Stomach (tissue), 4 donors: ENCODE data around the gene GTPBP10.

Experiments used
- POLR2A ChIP-seq, 4 donors: fragments of 450-650 bp; IDR thresholded peaks; one replicate each; pipeline ENCODE4 v1.6.1; 2016; ENCODE audit warnings: antibody characterized with exemption in 4 of 4, control low read depth in 2 of 4, mild to moderate bottlenecking in 1 of 4, moderate library complexity in 1 of 4
- POLR2AphosphoS5 ChIP-seq, 3 donors: sonication (generic); formaldehyde crosslinking; IDR thresholded peaks; one replicate each; pipeline ENCODE4 v1.6.1; 2016; ENCODE audit warnings: antibody characterized with exemption in 3 of 3
- TF ChIP-seq, protein P1 (sequence below), 7 experiments: fragments of 450-650 bp in 4 of 7; fragments of 200-600 bp in 3 of 7; sonication (generic) in 3 of 7; IDR thresholded peaks; one replicate each; pipeline ENCODE4 v1.5.1; 2016 to 2019; ENCODE audit warnings: antibody characterized with exemption in 7 of 7, control low read depth in 2 of 7, mild to moderate bottlenecking in 1 of 7

DNA sequence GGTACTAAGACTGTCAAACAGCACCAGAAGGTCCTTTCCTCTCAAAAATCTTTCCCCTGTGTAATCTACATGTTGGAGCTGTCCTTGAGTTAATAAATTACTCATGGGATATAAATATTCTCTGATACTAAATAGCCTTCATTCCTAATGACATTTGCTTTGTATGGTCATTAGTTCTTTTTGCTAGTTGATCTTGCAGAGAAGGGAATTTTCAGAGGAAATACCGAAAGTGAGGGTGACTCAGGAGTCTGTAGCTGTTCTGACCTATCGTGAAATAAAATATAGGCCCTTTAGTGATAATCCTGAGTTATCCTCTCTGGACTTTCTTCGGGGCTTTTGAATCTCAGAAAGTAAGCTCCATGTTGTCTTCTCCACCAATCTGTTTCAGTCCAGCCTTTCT is 37.3 kb downstream of the GTPBP10 start:
- TF ChIP-seq, protein P1, sequence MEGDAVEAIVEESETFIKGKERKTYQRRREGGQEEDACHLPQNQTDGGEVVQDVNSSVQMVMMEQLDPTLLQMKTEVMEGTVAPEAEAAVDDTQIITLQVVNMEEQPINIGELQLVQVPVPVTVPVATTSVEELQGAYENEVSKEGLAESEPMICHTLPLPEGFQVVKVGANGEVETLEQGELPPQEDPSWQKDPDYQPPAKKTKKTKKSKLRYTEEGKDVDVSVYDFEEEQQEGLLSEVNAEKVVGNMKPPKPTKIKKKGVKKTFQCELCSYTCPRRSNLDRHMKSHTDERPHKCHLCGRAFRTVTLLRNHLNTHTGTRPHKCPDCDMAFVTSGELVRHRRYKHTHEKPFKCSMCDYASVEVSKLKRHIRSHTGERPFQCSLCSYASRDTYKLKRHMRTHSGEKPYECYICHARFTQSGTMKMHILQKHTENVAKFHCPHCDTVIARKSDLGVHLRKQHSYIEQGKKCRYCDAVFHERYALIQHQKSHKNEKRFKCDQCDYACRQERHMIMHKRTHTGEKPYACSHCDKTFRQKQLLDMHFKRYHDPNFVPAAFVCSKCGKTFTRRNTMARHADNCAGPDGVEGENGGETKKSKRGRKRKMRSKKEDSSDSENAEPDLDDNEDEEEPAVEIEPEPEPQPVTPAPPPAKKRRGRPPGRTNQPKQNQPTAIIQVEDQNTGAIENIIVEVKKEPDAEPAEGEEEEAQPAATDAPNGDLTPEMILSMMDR (IDR thresholded peaks at IDR 0.05): no peak
- TF ChIP-seq POLR2A (IDR thresholded peaks at IDR 0.05): no peak
- TF ChIP-seq POLR2AphosphoS5 (IDR thresholded peaks at IDR 0.05): no peak
